Measurements from ENCODE around the gene SLC9B1. TPM values are rescaled to one million over a fixed set of nuclear protein-coding genes. Genes with fewer than 3 reads are reported as not detected.

Gene SLC9B1
- total RNA-seq, 1 experiment from 2014 or later = 0.62 TPM

- no peak overlapping the region for H3K4me3 ChIP-seq (ENCODE audit: low read depth, low read length, poor library complexity, severe bottlenecking)
- intact Hi-C loops (cut with micrococcal nuclease; ENCODE audit: unreplicated experiment) = no loop called here
- H3K4me1 ChIP-seq (ENCODE audit: insufficient read depth, low read length, poor library complexity, severe bottlenecking) = no peaks in the 10 kb centered on the region
- CTCF ChIA-PET = no interaction called here
- TF ChIP-seq CTCF (conservative IDR thresholded peaks at IDR 0.05; ENCODE audit: low read depth, low read length) (no peak), EZH2 (IDR thresholded peaks at IDR 0.05; ENCODE audit: borderline replicate concordance, low read depth, low read length, poor library complexity, severe bottlenecking) (no peak)
- H3K36me3 ChIP-seq (ENCODE audit: insufficient read depth, low read length, poor library complexity, severe bottlenecking) = no peaks in the 10 kb centered on the region
- H3K9me3 ChIP-seq (ENCODE audit: low read depth, low read length, poor library complexity, severe bottlenecking) = no peaks in the 10 kb centered on the region
- DNase-seq (ENCODE audit: low spot score) = no peak
- BruUV-seq (replicated peaks) = no TSS peak
- POLR2A ChIA-PET (ENCODE audit: low non-redundant PET) = no interaction called here
- no peak overlapping the region for H3K27ac ChIP-seq (ENCODE audit: low read depth, low read length, poor library complexity, severe bottlenecking)
- no peaks in the 10 kb centered on the region for H3K27me3 ChIP-seq (replicated peaks; ENCODE audit: insufficient read depth, low read depth, low read length, poor library complexity)
These were observed 156.8 kb downstream of the SLC9B1 start for GRCh38 chr4:102862747-102863146.

- no peaks in the 10 kb centered on the region for H3K36me3 ChIP-seq (ENCODE audit: insufficient read depth, low read length, poor library complexity, severe bottlenecking)
- no peak overlapping the region for H3K27ac ChIP-seq (ENCODE audit: low read depth, low read length, poor library complexity, severe bottlenecking)
- ChIA-PET CTCF (no interaction called here), POLR2A (ENCODE audit: low non-redundant PET) (no interaction called here)
- no peak overlapping the region for H3K4me3 ChIP-seq (ENCODE audit: low read depth, low read length, poor library complexity, severe bottlenecking)
- no peaks in the 10 kb centered on the region for H3K4me1 ChIP-seq (ENCODE audit: insufficient read depth, low read length, poor library complexity, severe bottlenecking)
- no peaks in the 10 kb centered on the region for H3K9me3 ChIP-seq (ENCODE audit: low read depth, low read length, poor library complexity, severe bottlenecking)
- intact Hi-C loops (cut with micrococcal nuclease; ENCODE audit: unreplicated experiment) = no loop called here
- H3K27me3 ChIP-seq (replicated peaks; ENCODE audit: insufficient read depth, low read depth, low read length, poor library complexity) = no peaks in the 10 kb centered on the region
- no peak for DNase-seq (ENCODE audit: low spot score)
- no TSS peak for BruUV-seq (replicated peaks)
- TF ChIP-seq EZH2 (IDR thresholded peaks at IDR 0.05; ENCODE audit: borderline replicate concordance, low read depth, low read length, poor library complexity, severe bottlenecking) (no peak), CTCF (conservative IDR thresholded peaks at IDR 0.05; ENCODE audit: low read depth, low read length) (no peak)
These were observed 157.5 kb downstream of the SLC9B1 start for GRCh38 chr4:102862016-102862415.

- no TSS peak for BruUV-seq (replicated peaks)
- H3K9me3 ChIP-seq (ENCODE audit: low read depth, low read length, poor library complexity, severe bottlenecking) = no peaks in the 10 kb centered on the region
- H3K4me1 ChIP-seq (ENCODE audit: insufficient read depth, low read length, poor library complexity, severe bottlenecking) = no peaks in the 10 kb centered on the region
- H3K27ac ChIP-seq (ENCODE audit: low read depth, low read length, poor library complexity, severe bottlenecking) = no peak overlapping the region
- no peak for DNase-seq (ENCODE audit: low spot score)
- POLR2A ChIA-PET (ENCODE audit: low non-redundant PET) = no interaction called here
- CTCF ChIA-PET = no interaction called here
- TF ChIP-seq CTCF (conservative IDR thresholded peaks at IDR 0.05; ENCODE audit: low read depth, low read length) = no peak
- no peak for TF ChIP-seq EZH2 (IDR thresholded peaks at IDR 0.05; ENCODE audit: borderline replicate concordance, low read depth, low read length, poor library complexity, severe bottlenecking)
- no peaks in the 10 kb centered on the region for H3K36me3 ChIP-seq (ENCODE audit: insufficient read depth, low read length, poor library complexity, severe bottlenecking)
- H3K4me3 ChIP-seq (ENCODE audit: low read depth, low read length, poor library complexity, severe bottlenecking) = no peak overlapping the region
- intact Hi-C loops (cut with micrococcal nuclease; ENCODE audit: unreplicated experiment) = no loop called here
- no peaks in the 10 kb centered on the region for H3K27me3 ChIP-seq (replicated peaks; ENCODE audit: insufficient read depth, low read depth, low read length, poor library complexity)
These were observed 158.7 kb downstream of the SLC9B1 start for GRCh38 chr4:102860611-102861324.

All from A673 (cell line).